Activated T-cell treated with anti-CD3 and anti-CD28 coated beads for 48 hours (primary cell): ENCODE results near the gene TTC39B.

Experiments used
- DNase-seq: peaks from one replicate; pipeline ENCODE4 v3.0.0-alpha.2; 2020; ENCODE audit warnings: low read depth

TTC39B gene

GRCh38 chr9:15161753-15162152, 145.3 kb downstream of the TTC39B start:
- no peak for DNase-seq

- DNase-seq, result no peak
Observed at GRCh38 chr9:15160673-15161072, 146.3 kb downstream of the TTC39B start.

GRCh38 chr9:15158064-15158463, 149.0 kb downstream of the TTC39B start:
- DNase-seq, result no peak

GRCh38 chr9:15157381-15157780, 149.6 kb downstream of the TTC39B start:
- no peak for DNase-seq

GRCh38 chr9:15156241-15156640, 150.8 kb downstream of the TTC39B start:
- no peak for DNase-seq

- no peak for DNase-seq
Observed at GRCh38 chr9:15155826-15156225, 151.2 kb downstream of the TTC39B start.

GRCh38 chr9:15155323-15155722, 151.7 kb downstream of the TTC39B start:
- DNase-seq, result no peak

GRCh38 chr9:15154677-15155076, 152.3 kb downstream of the TTC39B start:
- DNase-seq, result no peak

- DNase-seq, result no peak
Observed at GRCh38 chr9:15153961-15154360, 153.1 kb downstream of the TTC39B start.

- DNase-seq, result no peak
Observed at GRCh38 chr9:15150939-15151338, 156.1 kb downstream of the TTC39B start.

GRCh38 chr9:15149450-15149849, 157.6 kb downstream of the TTC39B start:
- no peak for DNase-seq

GRCh38 chr9:15146268-15146700, 160.7 kb downstream of the TTC39B start:
- DNase-seq, result no peak

- no peak for DNase-seq
Observed at GRCh38 chr9:15144622-15145061, 162.4 kb downstream of the TTC39B start.

- DNase-seq, result no peak
Observed at GRCh38 chr9:15142878-15143534, 164.0 kb downstream of the TTC39B start.

- DNase-seq, result no peak
Observed at GRCh38 chr9:15140051-15140450, 167.0 kb downstream of the TTC39B start.

- no peak for DNase-seq
Observed at GRCh38 chr9:15139469-15139868, 167.5 kb downstream of the TTC39B start.

- no peak for DNase-seq
Observed at GRCh38 chr9:15138357-15138686, 168.7 kb downstream of the TTC39B start.

GRCh38 chr9:15137658-15138356, 169.2 kb downstream of the TTC39B start:
- DNase-seq, result no peak

GRCh38 chr9:15137089-15137488, 169.9 kb downstream of the TTC39B start:
- no peak for DNase-seq

- DNase-seq, result no peak
Observed at GRCh38 chr9:15136646-15137045, 170.4 kb downstream of the TTC39B start.

- peak; percentile 9 for DNase-seq
Observed at GRCh38 chr9:15135164-15135792, 171.7 kb downstream of the TTC39B start.

GRCh38 chr9:15133488-15133887, 173.5 kb downstream of the TTC39B start:
- DNase-seq, result no peak

GRCh38 chr9:15132091-15132490, 174.9 kb downstream of the TTC39B start:
- no peak for DNase-seq
